Measurements from ENCODE around the gene HSD3B2. TPM values are rescaled to one million over a fixed set of nuclear protein-coding genes. Genes with fewer than 3 reads are reported as not detected.

Gene HSD3B2
- total RNA-seq, 2 donors from 2014 or later: 0.62 TPM; not detected in 1

DNA sequence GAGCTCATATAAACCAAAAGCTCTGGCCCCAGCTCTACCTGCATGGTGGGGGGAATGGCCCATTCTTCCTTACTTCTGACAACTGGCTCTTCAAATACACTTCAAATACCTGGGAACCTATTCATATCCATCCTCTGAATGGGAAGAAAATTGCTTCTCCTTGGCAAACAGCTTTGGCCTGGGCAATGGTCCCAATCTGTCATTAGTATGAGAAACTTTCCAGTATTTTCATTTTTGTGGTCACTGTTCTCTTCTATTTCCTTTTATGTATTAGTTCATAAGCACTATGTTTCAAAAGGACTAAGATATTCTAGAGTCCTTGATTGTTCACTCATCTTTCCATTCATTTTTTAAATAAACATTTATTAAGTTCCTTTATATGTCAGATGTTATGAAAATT is 5.2 kb upstream of the HSD3B2 start:
- Histone ChIP-seq H3K27ac (no peak overlapping the region), H3K4me3 (no peak overlapping the region), H3K4me1 (replicated peaks) (no peaks in the 10 kb centered on the region), H3K27me3 (replicated peaks; ENCODE audit: insufficient read depth) (no peaks in the 10 kb centered on the region), H3K9me3 (no peaks in the 10 kb centered on the region), H3K36me3 (no peaks in the 10 kb centered on the region)
- TF ChIP-seq POLR2A (IDR thresholded peaks at IDR 0.05) (no peak), POLR2AphosphoS5 (IDR thresholded peaks at IDR 0.05) (no peak)
- TF ChIP-seq, protein P1, sequence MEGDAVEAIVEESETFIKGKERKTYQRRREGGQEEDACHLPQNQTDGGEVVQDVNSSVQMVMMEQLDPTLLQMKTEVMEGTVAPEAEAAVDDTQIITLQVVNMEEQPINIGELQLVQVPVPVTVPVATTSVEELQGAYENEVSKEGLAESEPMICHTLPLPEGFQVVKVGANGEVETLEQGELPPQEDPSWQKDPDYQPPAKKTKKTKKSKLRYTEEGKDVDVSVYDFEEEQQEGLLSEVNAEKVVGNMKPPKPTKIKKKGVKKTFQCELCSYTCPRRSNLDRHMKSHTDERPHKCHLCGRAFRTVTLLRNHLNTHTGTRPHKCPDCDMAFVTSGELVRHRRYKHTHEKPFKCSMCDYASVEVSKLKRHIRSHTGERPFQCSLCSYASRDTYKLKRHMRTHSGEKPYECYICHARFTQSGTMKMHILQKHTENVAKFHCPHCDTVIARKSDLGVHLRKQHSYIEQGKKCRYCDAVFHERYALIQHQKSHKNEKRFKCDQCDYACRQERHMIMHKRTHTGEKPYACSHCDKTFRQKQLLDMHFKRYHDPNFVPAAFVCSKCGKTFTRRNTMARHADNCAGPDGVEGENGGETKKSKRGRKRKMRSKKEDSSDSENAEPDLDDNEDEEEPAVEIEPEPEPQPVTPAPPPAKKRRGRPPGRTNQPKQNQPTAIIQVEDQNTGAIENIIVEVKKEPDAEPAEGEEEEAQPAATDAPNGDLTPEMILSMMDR (IDR thresholded peaks at IDR 0.05): no peak
- intact Hi-C loops (cut with DNase I): no loop called here
- no peak for DNase-seq (ENCODE audit: low spot score)

DNA sequence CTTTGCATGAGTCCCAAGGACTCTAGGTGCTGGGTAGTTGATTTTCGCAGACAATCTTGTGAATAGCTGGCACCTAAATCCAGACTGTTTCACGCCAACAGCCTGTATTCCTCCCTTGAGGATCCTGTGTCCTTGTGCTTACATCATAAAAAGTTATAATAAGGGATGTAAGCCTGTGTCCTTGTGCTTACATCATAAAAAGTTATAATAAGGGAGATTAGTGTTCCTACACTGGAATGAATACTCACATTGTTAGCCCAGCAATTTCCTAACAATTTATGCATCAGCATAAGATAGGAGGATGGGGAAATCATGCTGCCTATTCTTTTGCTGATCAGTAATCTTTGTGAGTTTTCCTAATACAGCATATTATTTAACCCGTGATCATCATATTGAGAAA is 4.0 kb upstream of the HSD3B2 start:
- no peak overlapping the region for H3K27ac ChIP-seq
- no peak overlapping the region for H3K4me3 ChIP-seq
- intact Hi-C loops (cut with DNase I): no loop called here
- no peaks in the 10 kb centered on the region for H3K27me3 ChIP-seq (replicated peaks; ENCODE audit: insufficient read depth)
- H3K9me3 ChIP-seq: no peaks in the 10 kb centered on the region
- TF ChIP-seq POLR2A (IDR thresholded peaks at IDR 0.05): no peak
- TF ChIP-seq, protein P1 (IDR thresholded peaks at IDR 0.05): no peak
- no peak for TF ChIP-seq POLR2AphosphoS5 (IDR thresholded peaks at IDR 0.05)
- no peak for DNase-seq (ENCODE audit: low spot score)
- H3K4me1 ChIP-seq (replicated peaks): no peaks in the 10 kb centered on the region
- 75% methylated on average over 3 of the region's 3 CpGs for WGBS
- no peaks in the 10 kb centered on the region for H3K36me3 ChIP-seq

DNA sequence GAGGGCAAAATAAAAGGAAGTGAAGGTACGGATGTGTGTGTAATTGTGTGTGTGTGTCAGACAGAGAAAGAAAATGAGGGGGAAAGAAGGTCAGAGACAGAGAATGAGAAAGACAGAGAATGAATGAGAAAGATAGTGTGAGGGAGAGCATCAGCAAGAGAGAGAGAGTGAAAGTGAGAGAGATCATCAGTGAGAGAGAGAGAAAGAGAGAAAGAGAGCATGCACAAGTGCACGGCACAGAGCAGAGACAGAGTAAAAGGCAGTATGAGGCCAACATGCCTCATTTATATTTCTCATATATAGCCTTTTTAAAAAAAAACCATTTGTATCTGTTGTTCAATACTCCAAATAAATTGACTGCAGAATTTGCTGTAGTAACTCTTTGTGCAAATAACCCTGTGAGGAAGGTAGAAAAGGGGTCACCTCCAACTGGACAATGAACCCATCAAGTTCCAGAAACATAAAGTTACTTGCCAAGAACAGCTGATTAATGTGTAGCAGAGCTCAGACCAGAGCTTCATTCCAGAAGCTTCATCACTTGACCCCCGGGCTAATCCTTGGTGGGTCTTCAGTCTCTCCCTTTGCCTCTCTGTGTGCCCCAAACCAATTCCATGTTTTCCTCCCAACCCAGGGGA is 1.2 kb downstream of the HSD3B2 start:
- H3K36me3 ChIP-seq: no peaks in the 10 kb centered on the region
- 74% methylated on average over 3 of the region's 3 CpGs for WGBS
- H3K4me1 ChIP-seq (replicated peaks): no peaks in the 10 kb centered on the region
- H3K4me3 ChIP-seq: no peak overlapping the region
- no peak overlapping the region for H3K27ac ChIP-seq
- DNase-seq (ENCODE audit: low spot score): no peak
- H3K27me3 ChIP-seq (replicated peaks; ENCODE audit: insufficient read depth): no peaks in the 10 kb centered on the region
- no peak for TF ChIP-seq POLR2AphosphoS5 (IDR thresholded peaks at IDR 0.05)
- intact Hi-C loops (cut with DNase I): no loop called here
- H3K9me3 ChIP-seq: no peaks in the 10 kb centered on the region

DNA sequence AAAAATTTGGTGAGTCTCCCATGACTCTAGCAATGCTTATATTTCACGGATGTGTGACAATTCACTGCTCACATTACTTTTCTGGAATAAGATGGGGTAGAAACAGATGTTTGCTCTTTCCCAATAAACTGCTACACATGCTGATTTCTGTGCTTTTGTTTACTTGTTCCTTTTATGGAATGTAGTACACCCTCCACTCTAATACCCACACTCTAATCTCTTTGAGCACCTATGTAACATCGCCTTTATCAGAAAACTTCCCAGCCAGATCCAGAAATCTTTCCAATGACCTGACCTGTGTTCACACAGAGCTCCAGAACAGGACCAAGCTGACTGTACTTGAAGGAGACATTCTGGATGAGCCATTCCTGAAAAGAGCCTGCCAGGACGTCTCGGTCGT is 4.2 kb downstream of the HSD3B2 start:
- 75% methylated on average over 5 of the region's 5 CpGs for WGBS
- H3K4me1 ChIP-seq (replicated peaks): no peaks in the 10 kb centered on the region
- no peaks in the 10 kb centered on the region for H3K9me3 ChIP-seq
- no peak overlapping the region for H3K4me3 ChIP-seq
- H3K27me3 ChIP-seq (replicated peaks; ENCODE audit: insufficient read depth): no peaks in the 10 kb centered on the region
- TF ChIP-seq, protein P1 (IDR thresholded peaks at IDR 0.05): no peak
- TF ChIP-seq POLR2AphosphoS5 (IDR thresholded peaks at IDR 0.05): no peak
- no peak for TF ChIP-seq POLR2A (IDR thresholded peaks at IDR 0.05)
- H3K27ac ChIP-seq: no peak overlapping the region
- DNase-seq (ENCODE audit: low spot score): no peak
- no peaks in the 10 kb centered on the region for H3K36me3 ChIP-seq
- intact Hi-C loops (cut with DNase I): no loop called here

DNA sequence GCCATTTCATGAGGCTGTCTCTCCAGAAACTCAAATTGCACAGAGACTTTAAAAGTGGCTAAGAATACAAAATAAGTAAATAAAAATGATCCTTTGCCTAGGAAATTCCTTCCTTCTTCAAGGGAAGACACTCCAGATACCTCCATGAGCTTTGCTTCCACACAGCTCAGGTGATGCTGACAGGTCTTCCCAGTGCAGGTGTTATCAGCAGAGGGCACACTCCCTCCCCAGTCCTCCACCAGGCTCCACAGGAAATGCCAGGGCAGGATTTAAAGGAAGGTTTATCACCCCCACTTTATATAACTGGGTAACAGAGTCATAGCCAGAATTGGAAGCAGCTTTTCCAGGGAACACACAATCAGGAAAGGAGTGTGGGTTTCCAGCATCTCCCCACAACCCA is 5.7 kb downstream of the HSD3B2 start:
- H3K4me1 ChIP-seq (replicated peaks): no peaks in the 10 kb centered on the region
- H3K27me3 ChIP-seq (replicated peaks; ENCODE audit: insufficient read depth): no peaks in the 10 kb centered on the region
- DNase-seq (ENCODE audit: low spot score): no peak
- no peaks in the 10 kb centered on the region for H3K36me3 ChIP-seq
- TF ChIP-seq POLR2AphosphoS5 (IDR thresholded peaks at IDR 0.05): no peak
- no peak for TF ChIP-seq POLR2A (IDR thresholded peaks at IDR 0.05)
- TF ChIP-seq, protein P1 (IDR thresholded peaks at IDR 0.05): no peak
- H3K4me3 ChIP-seq: no peak overlapping the region
- intact Hi-C loops (cut with DNase I): no loop called here
- no peaks in the 10 kb centered on the region for H3K9me3 ChIP-seq
- no peak overlapping the region for H3K27ac ChIP-seq
